ENCODE data around the gene RBM47. TPM values are rescaled to one million over a fixed set of nuclear protein-coding genes. Genes with fewer than 3 reads are reported as not detected.

The RBM47 gene
- total and polyA plus RNA-seq, 4 donors = 25.9 to 119 (median 94.0) TPM

DNA sequence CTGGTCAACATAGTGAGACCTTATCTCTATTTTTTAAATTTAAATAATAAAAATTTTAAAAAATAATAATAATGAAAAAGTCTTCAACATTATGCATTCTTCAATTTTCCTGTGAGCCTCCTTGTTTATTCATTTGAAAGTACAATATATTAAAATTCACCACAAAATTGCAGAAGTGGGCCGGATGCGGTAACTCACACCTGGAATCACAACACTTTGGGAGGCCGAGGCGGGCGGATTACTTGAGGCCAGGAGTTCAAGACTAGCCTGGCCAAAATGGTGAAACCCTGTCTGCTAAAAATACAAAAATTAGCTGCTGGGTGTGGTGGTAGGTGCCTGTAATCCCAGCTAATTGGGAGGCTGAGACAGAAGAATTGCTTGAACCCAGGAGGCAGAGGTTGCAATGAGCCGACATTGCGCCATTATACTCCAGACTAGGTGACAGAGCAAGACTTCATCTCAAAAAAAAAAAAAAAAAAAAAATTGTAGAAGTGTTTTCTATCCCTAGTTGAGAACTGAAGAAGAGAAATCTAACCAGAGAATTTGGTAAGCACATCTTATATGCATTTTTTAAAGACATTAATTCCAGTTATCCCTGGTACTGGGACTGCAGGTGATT is 56.9 kb downstream of the RBM47 start:
- no peak for ATAC-seq (ENCODE audit: insufficient read depth, low FRiP score)
- 57 to 76% methylated on average over 7 of the region's 7 CpGs for WGBS, 2 donors
- H3K27ac ChIP-seq (ENCODE audit: low read depth in 1 of 2, low read length in 1 of 2) = no peak overlapping the region
- H3K9me3 ChIP-seq (ENCODE audit: control insufficient read depth in 4 of 4, insufficient read depth in 3 of 4, low read length in 3 of 4) = peaks cover 0 to 1% (median 0%) of the 10 kb centered on the region in 4 donors
- peaks cover 0 to 15% (median 0%) of the 10 kb centered on the region in 5 donors for H3K4me1 ChIP-seq (ENCODE audit: control insufficient read depth in 5 of 5, insufficient read depth in 5 of 5, low read length in 5 of 5)
- no peak for DNase-seq
- H3K9ac ChIP-seq (ENCODE audit: insufficient read depth in 1 of 2, low read length in 2 of 2) = no peak overlapping the region
- no peaks in the 10 kb centered on the region for H3K36me3 ChIP-seq (ENCODE audit: control insufficient read depth in 4 of 4, insufficient read depth in 4 of 4, low read length in 4 of 4)
- TF ChIP-seq CTCF (IDR thresholded peaks at IDR 0.05; ENCODE audit: control extremely low read depth, extremely low read depth) = no peak
- no peaks in the 10 kb centered on the region for H3K27me3 ChIP-seq (ENCODE audit: control insufficient read depth in 3 of 3, insufficient read depth in 3 of 3, low read length in 2 of 3)
- H3K4me3 ChIP-seq = no peak overlapping the region

GRCh38 chr4:40571208-40571607 is 58.5 kb downstream of the RBM47 start:
- Histone ChIP-seq H3K36me3 (ENCODE audit: control insufficient read depth in 4 of 4, insufficient read depth in 4 of 4, low read length in 4 of 4) (no peaks in the 10 kb centered on the region), H3K27ac (ENCODE audit: low read depth in 1 of 2, low read length in 1 of 2) (no peak overlapping the region), H3K4me1 (ENCODE audit: control insufficient read depth in 5 of 5, insufficient read depth in 5 of 5, low read length in 5 of 5) (peaks cover 0 to 1% (median 0%) of the 10 kb centered on the region in 5 donors), H3K9me3 (ENCODE audit: control insufficient read depth in 4 of 4, insufficient read depth in 3 of 4, low read length in 3 of 4) (no peaks in the 10 kb centered on the region), H3K9ac (ENCODE audit: insufficient read depth in 1 of 2, low read length in 2 of 2) (no peak overlapping the region), H3K4me3 (no peak overlapping the region), H3K27me3 (ENCODE audit: control insufficient read depth in 3 of 3, insufficient read depth in 3 of 3, low read length in 2 of 3) (no peaks in the 10 kb centered on the region)
- ATAC-seq (ENCODE audit: insufficient read depth, low FRiP score) (no peak), DNase-seq (no peak)
- TF ChIP-seq CTCF (IDR thresholded peaks at IDR 0.05; ENCODE audit: control extremely low read depth, extremely low read depth) = no peak

DNA sequence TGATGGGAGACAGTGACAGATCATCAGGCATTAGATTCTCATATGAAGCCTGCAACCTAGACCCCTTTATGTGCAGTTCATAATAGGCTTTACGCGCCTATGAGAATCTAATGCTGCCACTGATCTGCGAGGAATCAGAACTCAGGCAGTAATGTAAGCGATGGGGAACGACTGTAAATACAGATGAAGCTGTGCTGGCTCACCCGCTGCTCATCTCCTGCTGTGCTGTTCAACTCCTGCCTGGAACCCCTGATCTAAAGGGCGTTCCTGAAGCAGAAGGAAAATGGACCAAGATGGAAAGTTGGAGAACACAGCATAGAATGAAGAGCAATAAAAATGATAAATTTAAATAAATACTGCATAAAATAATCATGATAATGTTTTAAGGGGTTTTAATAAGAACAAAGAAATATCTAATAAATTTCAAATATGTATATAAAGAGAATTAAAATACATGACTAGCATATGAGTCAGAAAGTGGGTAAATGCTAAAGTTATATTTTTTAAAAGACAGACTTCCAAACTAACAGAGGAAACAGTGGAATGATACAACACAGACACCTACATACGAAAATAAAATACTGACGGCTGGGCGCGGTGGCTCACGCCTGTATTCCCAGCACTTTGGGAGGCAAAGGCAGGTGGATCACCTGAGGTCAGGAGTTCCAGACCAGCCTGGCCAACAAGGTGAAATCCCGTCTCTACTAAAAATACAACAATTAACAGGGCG is 59.2 kb downstream of the RBM47 start:
- no peak for ATAC-seq (ENCODE audit: insufficient read depth, low FRiP score)
- Histone ChIP-seq H3K4me3 (no peak overlapping the region), H3K9ac (ENCODE audit: insufficient read depth in 1 of 2, low read length in 2 of 2) (no peak overlapping the region), H3K4me1 (ENCODE audit: control insufficient read depth in 5 of 5, insufficient read depth in 5 of 5, low read length in 5 of 5) (peaks cover 0 to 1% (median 0%) of the 10 kb centered on the region in 5 donors), H3K27me3 (ENCODE audit: control insufficient read depth in 3 of 3, insufficient read depth in 3 of 3, low read length in 2 of 3) (no peaks in the 10 kb centered on the region), H3K27ac (ENCODE audit: low read depth in 1 of 2, low read length in 1 of 2) (no peak overlapping the region), H3K36me3 (ENCODE audit: control insufficient read depth in 4 of 4, insufficient read depth in 4 of 4, low read length in 4 of 4) (no peaks in the 10 kb centered on the region), H3K9me3 (ENCODE audit: control insufficient read depth in 4 of 4, insufficient read depth in 3 of 4, low read length in 3 of 4) (no peaks in the 10 kb centered on the region)
- no peak for TF ChIP-seq CTCF (IDR thresholded peaks at IDR 0.05; ENCODE audit: control extremely low read depth, extremely low read depth)
- no peak for DNase-seq
- 94 to 95% methylated on average over 14 of the region's 14 CpGs for WGBS, 2 donors
